NCI-H2227 treated with DMSO at 0.1 percent for 48 hours (cell line): Measurements from ENCODE around the gene ST6GALNAC2.
"Not testable (repeated sequence)": the region's sequence is repeated elsewhere in the genome, so short reads cannot be mapped to it uniquely, and the experiment has no call there.

Experiments used
- DNase-seq: peaks from one replicate; lab custom pipeline; 2025; lab: John Stamatoyannopoulos, UW

The ST6GALNAC2 gene

DNA sequence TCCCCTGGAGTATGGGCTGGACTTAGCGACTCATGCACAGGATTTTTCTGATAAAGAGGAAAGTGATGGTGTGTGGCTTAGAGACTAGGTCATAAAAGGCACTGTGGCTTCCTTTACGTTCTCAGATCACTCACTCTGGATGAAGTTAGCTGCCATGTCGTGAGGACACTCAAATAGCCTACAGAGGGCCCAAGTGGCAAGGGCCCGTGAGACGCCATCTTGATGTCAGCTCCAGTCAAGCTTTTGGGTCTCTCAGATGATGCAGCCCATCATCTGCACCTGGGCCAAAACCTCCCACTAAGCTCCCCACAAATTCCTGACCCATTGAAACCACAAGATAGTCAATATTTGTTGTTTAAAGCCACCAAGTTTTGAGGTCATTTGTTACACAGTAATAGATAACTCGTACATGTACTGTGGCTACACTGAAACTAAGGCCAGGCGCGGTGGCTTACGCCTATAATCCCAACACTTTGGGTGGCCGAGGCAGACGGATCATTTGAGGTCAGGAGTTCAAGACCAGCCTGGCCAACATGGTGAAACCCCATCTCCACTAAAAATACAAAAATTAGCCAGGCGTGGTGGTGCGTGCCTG, 14.7 kb downstream of the ST6GALNAC2 start:
- DNase-seq, result no peak

DNA sequence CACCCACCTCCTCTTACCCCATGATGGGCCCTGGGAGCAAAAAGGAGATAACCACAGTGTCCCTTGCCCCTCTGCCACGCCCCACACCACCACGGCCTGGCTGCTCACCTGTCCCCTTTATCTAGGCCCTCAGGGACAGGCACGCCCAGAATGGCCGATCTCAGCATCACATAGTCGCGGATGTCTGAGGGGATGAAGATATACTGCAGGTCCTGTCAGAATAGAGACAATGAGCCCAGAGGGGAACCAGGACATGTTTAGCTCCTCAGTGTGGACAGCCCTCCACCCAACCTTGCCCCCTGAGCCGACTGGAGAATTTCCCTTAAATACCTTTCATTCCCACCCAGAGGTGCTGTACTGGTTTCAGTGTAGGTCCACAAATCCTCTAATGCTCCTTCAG, 15.2 kb downstream of the ST6GALNAC2 start:
- DNase-seq, result no peak

DNA sequence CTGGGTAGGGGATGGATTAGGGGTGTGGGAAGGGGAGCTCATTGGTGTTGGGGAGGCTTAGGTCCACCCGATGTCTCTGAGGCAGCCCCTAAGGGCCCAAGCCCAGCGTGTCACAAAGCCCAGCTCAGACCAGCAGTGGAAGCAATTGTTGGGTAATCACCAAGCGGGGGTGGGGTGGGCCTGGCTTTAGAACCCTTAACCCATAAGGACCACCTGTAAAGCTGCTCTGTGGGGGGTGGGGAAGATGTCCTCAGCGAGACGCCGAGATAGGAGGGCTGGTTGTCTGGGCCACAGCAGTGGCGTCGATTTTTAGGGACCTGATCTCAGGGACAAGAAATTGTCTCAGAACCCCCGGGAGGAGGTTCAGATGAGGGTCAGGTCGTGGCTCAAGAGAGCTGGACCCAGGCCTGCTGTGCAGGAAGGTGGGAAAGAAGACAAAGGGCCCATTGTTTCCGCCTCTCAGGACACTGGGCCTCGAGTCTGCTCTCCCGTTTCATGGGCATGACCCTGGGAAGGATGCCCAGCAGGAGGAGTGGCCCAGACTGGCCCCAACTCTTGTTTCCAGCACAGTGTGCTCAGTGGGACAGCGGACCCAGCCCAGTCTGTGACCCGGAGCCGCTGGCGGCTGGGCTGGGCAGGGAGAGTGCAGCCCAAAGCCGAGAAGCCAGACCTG, 15.9 kb downstream of the ST6GALNAC2 start:
- no peak for DNase-seq

DNA sequence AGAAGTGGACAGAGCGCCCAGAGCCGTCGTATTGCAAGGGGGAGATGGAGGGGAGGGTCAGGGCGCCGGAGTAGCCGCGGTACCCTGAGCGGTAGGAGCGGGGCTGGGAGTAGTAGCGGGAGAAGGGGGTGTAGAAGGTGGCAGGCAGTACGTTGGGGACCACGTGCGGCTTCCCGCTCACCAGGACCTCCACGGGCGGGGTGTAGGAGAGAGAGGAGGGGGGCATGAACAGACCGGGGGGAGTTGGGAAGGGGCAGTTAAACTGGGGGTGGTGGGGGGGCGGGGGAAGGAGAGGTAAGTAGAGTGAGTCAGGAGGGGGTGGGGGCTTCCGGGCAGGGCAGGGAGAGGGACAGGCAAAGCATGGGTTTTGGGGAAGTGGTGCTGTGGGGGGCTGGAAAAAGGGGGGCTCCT, 16.8 kb downstream of the ST6GALNAC2 start:
- no peak for DNase-seq

DNA sequence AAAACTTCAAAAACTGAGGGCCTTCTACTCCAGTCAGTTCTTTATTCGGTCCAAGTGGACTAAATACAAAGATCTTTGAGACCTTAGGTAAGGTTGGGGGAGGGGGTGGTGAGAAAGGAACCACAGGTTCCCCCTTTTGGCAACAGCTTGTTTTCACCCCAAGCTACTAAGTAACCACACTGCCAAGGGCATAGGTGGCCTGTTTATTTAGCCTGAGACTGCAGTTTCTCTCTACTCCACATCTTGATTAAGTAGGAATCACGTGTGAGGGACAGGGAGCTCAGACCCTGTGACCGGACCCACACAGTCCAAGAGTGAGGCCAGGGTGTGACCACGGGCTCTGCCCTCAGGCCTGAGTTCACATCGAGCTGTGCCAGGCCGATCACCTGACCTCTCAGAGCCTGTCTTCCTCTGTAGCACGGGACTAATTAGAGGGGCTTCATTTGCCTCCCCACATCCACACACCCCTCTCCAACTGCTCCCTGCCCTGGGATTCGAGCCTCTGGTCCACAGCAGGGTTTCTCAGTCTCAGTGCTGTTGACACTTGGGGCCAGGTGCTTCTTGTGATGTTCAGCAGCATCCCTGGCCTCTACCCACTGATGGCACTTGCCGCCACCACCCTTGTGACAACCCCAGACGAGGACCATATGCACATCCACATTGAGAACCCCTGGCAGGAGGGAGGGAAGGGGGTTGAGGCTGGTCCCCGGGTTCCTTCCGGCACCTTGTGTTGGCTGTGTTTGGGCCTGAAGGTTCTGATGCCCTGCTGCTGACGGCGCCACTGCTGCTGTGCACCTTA, 17.8 kb downstream of the ST6GALNAC2 start:
- DNase-seq, result no peak

DNA sequence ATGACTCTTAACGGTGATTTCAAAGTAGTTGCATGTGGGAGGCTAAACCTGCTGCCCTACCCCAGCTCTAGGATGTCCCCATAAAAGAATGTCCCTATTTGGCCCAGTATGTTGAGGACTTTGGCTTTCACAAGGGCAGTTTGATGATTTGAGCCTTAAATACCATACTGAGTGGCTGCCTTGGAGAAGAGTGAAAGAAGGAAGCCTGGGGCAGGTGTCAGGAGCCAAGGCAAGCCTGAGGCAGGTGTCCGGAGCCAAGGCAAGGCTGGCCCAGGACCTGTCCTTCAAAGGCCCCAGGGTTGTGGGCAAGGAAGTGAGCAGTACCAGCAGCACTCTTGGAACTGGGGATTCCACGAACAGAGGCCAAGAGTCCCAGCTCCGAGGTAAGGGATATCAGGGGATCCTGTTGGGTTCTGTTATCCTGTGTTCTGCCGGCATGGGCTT, 18.6 kb downstream of the ST6GALNAC2 start:
- no peak for DNase-seq

DNA sequence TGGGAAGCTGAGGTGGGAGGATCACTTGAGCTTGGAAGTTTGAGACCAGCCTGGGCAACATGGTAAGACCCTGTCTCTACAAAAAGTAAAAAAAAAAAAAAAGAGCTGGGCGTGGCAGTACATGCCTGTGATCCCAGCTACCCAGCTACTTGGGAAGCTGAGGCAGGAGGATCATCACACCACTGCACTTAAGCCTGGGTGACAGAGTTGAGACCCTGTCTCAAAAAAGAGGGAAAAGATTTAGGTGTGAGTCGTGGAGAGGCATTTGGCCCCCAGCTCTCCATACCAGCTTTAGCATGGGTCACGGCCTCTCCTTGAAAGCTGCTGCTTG, 19.1 kb downstream of the ST6GALNAC2 start:
- no peak for DNase-seq

DNA sequence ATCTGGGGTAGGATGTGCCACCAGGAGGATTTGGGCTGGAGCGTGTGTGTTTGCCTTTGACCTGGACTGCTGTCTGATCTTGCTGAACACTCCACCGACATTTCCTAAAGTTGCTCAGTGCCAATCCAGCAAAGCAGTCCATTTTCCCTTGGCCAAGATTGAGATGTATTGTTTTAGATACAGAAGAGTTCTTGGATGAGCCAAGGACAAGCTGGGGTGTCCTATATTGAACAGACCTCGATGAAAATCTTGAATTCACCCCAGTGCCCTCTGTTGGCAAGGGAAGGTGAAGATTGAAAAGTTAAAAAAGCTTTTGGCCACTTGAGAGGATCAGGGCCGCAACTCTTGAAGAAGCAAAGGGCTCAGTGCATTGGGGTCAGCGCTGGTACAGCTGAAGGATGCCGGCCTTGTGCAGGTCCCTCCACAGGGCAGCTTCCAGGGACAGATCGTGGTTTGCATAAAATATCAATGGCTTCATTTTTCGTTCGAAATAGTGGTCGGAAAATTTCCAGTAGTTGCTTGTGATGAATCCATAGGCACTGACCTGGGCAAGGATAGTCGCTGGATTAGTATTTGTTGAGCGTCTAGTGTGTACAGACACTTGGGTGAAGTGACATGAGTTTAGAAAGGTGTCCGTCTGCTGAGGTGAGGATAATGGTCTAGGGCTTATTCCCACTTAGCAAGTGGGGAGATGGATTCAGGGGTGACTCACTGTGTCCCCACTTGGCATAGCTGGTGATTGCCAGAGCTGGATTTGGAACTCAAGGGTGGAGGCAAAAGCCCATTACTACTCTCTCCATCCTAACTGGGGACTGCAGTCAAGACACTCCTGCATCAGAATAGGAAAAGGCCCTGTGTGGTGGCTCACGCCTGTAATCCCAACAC, 19.7 kb downstream of the ST6GALNAC2 start:
- no peak for DNase-seq

DNA sequence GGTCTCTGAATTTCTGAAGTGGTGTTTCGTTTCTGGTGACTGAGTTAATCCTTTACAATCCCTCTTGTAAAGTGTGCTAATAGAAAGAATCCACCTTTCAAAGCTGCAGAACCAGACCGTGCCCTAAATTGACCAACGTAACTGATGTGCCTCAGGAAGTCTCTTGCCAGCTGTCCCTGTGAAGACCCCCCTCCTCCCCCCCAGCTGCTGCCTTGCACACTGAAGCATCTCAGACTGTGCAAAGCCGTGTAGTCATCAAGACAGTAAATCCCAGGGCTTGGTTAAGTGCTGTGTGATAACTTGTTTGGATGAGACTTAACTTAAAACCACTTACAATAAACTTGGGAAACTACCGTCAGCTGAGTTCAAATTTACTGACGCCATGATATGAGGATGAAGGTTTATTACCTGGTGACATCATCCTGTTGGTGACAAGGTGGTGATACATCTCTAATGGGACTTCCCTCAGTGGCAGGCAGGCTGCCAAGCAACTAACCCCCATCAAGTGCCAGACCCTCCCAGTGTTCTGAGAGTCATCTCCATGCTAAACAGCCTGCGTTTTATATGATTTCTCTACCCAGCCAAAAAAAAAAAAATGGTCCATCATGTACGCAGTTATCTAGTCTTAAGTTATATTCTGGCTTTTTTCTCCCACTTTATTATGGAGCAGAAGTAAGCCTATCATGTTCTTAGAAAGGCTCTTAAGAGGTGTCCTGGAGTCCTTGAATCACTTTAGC, 20.5 kb downstream of the ST6GALNAC2 start:
- DNase-seq, result not testable (repeated sequence)

DNA sequence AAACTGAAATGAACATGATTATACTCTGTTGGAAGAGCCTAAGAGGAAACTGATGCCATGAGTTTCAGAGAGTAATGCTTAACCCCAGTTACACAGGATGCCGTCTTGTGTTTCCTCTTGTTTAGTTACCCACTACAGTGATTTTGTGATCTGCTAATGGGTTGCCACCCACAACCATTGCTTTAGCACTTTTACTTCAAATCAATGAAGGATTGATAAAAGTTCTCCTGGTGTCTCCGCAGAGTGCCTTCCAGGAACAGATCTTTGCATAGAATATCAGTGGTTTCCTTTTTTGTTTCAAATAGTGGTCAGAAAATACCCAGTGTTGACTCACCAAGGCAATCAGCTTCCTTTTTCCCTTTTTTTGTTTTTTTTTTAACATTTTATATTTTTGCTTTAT, 22.3 kb downstream of the ST6GALNAC2 start:
- DNase-seq, result not testable (repeated sequence)

DNA sequence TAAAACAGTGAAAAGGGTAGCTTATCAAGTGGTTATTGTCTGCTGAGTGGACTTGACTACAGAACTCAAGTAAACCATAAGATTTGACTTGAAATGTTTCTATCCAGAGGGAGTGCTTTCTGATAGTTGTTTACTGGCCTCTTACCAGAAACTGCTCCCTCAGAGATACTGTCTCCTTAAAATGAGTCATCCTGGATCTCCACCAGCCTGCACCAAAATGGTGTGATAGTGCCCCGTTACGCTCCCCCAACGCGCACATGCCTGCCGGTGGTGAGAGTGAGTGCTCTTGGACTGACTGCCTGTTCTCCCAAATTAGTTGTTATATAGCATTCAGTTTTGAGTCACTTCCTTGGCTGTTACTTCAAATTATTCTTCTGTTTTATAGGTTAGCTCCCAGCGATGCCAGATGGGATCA, 22.9 kb downstream of the ST6GALNAC2 start:
- no peak for DNase-seq

DNA sequence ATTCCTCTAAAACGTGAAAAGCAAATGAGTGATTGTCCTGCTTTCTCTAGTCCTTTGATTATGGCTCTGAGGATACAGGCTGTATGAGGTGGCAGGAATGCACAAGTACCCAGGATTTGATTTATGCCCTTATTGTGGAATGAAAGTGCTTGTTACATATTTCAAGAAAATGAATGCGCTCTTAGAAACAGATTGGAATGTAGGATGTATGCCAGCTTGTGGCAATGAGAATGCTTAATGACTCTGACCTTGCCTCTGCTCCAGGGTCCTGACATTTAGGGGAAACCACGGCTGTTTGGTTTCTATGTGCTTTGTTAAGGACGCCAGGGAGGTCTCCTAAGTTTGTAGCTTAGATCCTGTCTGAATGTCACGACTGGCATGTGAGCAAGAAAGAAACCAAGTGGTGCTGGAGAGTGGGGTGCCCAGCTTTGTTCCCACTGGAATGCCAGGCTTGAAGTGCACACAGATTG, 23.8 kb downstream of the ST6GALNAC2 start:
- DNase-seq, result no peak

DNA sequence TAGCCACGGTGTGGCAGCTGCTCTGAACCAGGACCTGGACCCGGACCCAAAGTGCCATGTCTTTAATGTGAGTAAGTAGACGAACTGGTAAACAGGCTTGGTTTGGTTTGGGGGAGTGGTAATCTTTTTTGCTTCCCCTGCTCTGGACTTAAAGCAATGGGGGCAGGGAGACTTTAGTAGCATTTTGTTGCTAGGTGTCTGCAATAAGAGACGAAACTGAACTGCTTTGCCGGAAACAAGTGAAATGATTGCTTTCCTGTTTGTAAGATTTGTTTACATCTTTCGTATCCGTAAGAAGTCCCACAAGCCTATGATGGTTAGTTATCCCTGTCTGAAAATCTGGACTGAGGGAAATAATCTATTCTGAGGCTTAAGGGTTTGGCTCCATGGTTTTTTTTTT, 24.3 kb downstream of the ST6GALNAC2 start:
- no peak for DNase-seq

DNA sequence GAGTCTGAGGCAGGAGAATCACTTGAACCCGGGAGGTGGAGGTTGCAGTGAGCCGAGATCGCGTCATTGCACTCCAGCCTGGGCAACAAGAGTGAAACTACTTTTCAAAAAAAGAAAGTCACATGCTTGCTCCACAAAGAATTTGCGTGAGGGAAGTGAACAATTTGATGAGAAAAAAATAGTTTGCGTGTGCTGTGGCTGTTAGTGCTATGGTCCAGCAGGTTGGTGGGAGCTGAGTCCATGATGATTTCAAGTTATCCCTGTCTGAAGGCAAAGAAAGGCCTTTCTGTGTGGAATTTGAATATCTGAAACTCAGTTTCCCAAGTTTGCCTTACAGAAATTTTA, 24.8 kb downstream of the ST6GALNAC2 start:
- DNase-seq, result no peak

DNA sequence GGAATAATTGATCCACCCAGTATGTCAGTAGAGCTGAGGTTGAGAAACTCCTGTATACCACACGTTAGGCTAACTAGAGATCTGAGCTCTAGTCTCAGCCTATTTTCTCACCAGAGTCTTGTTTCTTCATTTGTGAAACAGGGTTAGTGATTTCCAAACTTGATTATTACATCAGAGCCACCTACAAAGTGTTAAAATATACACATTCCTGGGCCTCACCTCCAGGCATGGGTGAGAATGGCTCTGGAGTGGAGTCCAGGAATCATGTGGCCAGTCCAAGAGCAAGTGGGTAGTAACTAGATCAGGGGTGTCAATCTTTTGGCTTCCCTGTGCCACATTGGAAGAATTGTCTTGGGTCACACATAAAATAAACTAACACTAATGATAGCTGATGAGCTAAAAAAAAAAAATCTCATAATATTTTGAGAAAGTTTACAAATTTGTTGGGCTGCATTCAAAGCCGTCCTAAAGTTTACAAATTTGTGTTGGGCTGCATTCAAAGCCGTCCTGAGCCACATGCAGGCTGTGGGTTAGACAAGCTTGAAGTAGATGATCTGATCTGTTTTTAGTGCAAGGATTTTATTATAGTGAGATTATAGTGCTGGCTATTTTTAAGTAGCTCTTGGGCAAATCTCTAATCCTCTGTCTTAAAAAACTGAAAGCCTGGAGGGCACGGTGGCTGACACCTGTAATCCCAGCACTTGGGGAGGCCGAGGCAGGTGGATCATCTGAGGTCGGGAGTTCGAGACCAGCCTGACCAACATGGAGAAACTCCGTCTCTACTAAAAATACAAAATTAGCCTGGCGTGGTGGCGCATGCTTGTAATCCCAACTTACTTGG, 25.4 kb downstream of the ST6GALNAC2 start:
- DNase-seq, result no peak

DNA sequence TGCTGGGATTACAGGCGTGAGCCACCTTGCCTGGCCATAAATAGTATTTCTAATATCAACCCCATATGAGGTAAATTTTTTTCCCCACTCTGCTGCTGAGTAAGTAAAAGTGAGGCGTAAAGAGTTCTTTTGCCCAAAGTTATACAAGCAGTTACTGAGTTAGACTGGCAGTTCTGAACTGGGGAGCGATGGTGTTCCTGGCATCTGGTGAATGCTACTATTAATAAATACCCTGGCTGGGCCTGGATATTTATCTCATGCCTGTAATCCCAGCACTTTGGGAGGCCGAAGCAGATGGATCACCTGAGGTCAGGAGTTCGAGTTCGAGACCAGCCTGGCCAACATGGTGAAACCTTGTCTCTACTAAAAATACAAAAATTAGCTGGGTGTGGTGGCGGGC, 26.2 kb downstream of the ST6GALNAC2 start:
- not testable (repeated sequence) for DNase-seq

DNA sequence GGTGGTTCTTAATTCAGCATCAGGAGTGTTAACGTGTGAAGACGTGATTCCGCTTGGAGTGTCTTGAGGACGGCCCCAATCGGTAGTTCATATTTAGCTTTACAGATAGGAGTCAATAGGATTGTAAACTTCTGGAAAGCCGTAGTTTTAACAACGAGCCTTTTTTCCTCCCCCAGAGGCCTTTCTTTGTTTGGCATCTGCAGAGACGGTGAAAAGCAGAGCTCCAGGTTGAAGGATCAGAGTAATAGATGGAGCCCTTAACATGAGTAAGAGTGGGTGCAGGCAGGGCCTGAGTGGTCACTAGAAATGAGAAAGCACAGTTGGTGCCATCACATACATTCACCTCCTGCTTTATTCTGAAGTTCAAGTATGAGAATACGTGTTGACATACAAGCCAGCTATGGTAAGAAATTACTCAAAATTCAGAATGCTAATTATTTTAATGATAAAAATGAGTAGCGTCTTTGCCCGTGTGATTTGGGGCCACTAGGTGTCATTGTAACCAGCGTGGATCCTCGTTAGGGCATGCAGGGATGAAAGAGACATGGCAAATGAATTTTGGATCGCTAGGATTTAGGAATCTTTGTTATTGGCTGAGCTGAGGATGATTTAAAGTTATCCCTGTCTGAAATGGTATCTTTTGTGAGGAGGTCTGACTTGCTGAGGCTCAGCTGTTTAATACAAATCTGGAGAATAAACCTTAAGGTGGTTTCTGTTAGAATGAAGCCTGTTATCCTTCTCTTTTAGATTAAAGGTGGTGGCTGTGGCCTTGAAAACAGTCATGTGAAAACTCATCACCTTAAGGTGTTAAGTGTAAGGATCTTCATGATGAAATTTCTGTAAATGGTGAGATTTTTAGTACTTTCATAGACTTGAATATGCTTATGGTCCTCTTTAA, 27.2 kb downstream of the ST6GALNAC2 start:
- no peak for DNase-seq

DNA sequence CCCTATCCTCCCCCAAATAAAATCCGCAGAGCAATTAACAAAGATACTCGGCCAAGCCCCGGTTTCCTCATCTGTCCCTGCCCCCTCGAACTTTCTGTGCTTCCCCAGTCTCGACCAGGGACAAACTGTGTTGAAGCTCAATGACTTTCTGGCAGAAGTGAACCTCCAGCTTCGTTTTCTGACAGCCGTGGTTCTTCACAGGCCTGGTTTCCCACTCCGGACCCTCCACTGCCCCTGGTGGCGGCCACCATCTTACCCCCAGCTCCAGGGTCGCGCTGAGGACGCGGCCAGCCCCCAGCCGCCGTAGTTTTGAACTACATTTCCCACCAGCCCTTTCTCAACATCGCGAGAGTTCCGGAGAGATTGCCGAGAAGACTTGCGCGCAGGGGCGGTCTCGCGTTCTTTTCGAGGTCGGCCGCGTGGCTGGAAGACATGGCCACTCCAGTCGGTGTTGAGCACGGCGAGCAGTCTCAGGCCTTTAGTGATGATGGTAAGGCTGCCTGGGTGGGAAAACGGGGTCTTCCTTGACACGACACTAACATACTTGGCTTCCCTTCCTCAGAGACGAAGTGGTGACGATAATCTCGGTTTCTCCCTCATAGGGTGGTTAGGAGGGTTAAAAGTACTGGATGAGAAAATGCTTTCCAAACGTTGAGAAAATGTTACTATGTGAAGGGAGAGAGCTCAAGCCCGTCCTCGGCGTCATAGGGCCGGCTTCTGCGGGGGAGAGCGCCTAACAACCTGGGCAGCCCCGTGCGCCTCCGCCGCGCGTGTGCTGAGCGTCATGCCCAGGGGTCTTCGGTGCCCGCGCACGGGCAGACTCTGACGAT, 28.1 kb downstream of the ST6GALNAC2 start:
- peak; percentile 98 for DNase-seq
